Keratinocyte (primary cell): ENCODE results near the gene ARRDC3. TPM values are rescaled to one million over a fixed set of nuclear protein-coding genes. Genes with fewer than 3 reads are reported as not detected.
"Not testable (repeated sequence)": the region's sequence is repeated elsewhere in the genome, so short reads cannot be mapped to it uniquely, and the experiment has no call there.

Experiments
- DNase-seq: peaks from one replicate; pipeline ENCODE4 v3.0.0-alpha.2; 2011; ENCODE audit warnings: low read depth, missing footprints, low spot score
- FAIRE-seq: peaks from 2 replicates; lab custom pipeline; 2011; peaks lifted over from hg19 to GRCh38; lab: Jason Lieb, UNC
- H2AFZ ChIP-seq: 2 replicates; pipeline ENCODE4 v1.6.0; 2012; ENCODE audit warnings: low read length, control low read depth, inconsistent platforms; ENCODE audit not compliant: control insufficient read depth
- H3K27ac ChIP-seq: 2 replicates; pipeline ENCODE4 v1.5.1; 2011; ENCODE audit warnings: low read length; ENCODE audit not compliant: control insufficient read depth, insufficient read depth
- H3K27me3 ChIP-seq: 3 replicates; pipeline ENCODE4 v1.6.0; 2011; ENCODE audit warnings: low read length; ENCODE audit not compliant: control insufficient read depth, insufficient read depth; ENCODE audit errors: extremely low read depth
- H3K36me3 ChIP-seq, 2 experiments: 2 replicates in 1 of 2; 3 replicates in 1 of 2; pipeline ENCODE4 v1.5.1; 2011; ENCODE audit warnings: low read length in 2 of 2, mild to moderate bottlenecking in 1 of 2; ENCODE audit not compliant: control insufficient read depth in 2 of 2, insufficient read depth in 2 of 2; ENCODE audit errors: extremely low read depth in 1 of 2
- H3K4me1 ChIP-seq: 3 replicates; pipeline ENCODE4 v1.5.1; 2011; ENCODE audit warnings: low read length; ENCODE audit not compliant: control insufficient read depth, insufficient read depth; ENCODE audit errors: extremely low read depth
- H3K4me2 ChIP-seq: 3 replicates; pipeline ENCODE4 v1.6.0; 2011; ENCODE audit warnings: low read depth, low read length; ENCODE audit not compliant: control insufficient read depth, insufficient read depth; ENCODE audit errors: extremely low read depth
- H3K4me3 ChIP-seq, 3 experiments: fragments of 200-600 bp in 1 of 3; sonication (generic) in 1 of 3; 2 replicates in 2 of 3; 3 replicates in 1 of 3; pipeline ENCODE4 v1.5.1; 2011 to 2016; ENCODE audit warnings: low read length in 3 of 3, mild to moderate bottlenecking in 3 of 3, control low read depth in 2 of 3, inconsistent platforms in 1 of 3, low read depth in 1 of 3, mixed read lengths in 1 of 3, mixed run types in 1 of 3, moderate library complexity in 1 of 3; ENCODE audit not compliant: control insufficient read depth in 2 of 3, insufficient read depth in 2 of 3; ENCODE audit errors: extremely low read depth in 1 of 3
- H3K79me2 ChIP-seq: 2 replicates; pipeline ENCODE4 v1.6.0; 2012; ENCODE audit warnings: low read length; ENCODE audit not compliant: control insufficient read depth, insufficient read depth
- H3K9ac ChIP-seq: 3 replicates; pipeline ENCODE4 v1.6.0; 2011; ENCODE audit warnings: low read length; ENCODE audit not compliant: control insufficient read depth, insufficient read depth; ENCODE audit errors: extremely low read depth
- H3K9me1 ChIP-seq: 3 replicates; pipeline ENCODE4 v1.6.0; 2011; ENCODE audit warnings: low read length; ENCODE audit not compliant: control insufficient read depth, insufficient read depth; ENCODE audit errors: extremely low read depth
- H3K9me3 ChIP-seq: 2 replicates; pipeline ENCODE4 v1.5.1; 2012; ENCODE audit warnings: low read depth, low read length; ENCODE audit not compliant: control insufficient read depth
- H4K20me1 ChIP-seq: 3 replicates; pipeline ENCODE4 v1.6.0; 2011; ENCODE audit warnings: low read length; ENCODE audit not compliant: control insufficient read depth, insufficient read depth; ENCODE audit errors: extremely low read depth
- CTCF ChIP-seq, 3 experiments: IDR thresholded peaks in 1 of 3; conservative IDR thresholded peaks in 1 of 3; optimal IDR thresholded peaks in 1 of 3; 2 replicates in 2 of 3; 3 replicates in 1 of 3; pipeline versions ENCODE3 to v1.5.1; 2011; ENCODE audit warnings: low read length in 3 of 3, mild to moderate bottlenecking in 3 of 3, moderate library complexity in 2 of 3, control low read depth in 1 of 3, inconsistent platforms in 1 of 3; ENCODE audit not compliant: insufficient read depth in 2 of 3; ENCODE audit errors: extremely low read depth in 1 of 3
- EZH2 ChIP-seq: IDR thresholded peaks from one replicate; pipeline ENCODE4 v1.6.1; 2012; ENCODE audit warnings: inconsistent platforms, mild to moderate bottlenecking, low read length, moderate library complexity
- dilution Hi-C: fragments of 300-500 bp; cut with MboI; formaldehyde crosslinking; loops from one replicate; pipeline ENCODE4 v1.7.0; 2020; ENCODE audit warnings: low sequenced_read_pairs; ENCODE audit not compliant: extremely low pct_ligation_motif_present
- polyA plus RNA-seq, 5 experiments: library from polyadenylated mRNA; depleted of rRNA in 3 of 5; stranded (reverse) in 3 of 5; stranded (forward) in 1 of 5; unstranded in 1 of 5; fragments of >200 nt; gene quantifications; 1 replicate in 1 of 5; 2 replicates in 3 of 5; 3 replicates in 1 of 5; pipeline versions ENCODE4 v1.2.1 to v1.2.3, GENCODE V29; 2011 to 2012; ENCODE audit warnings: missing spikeins in 2 of 5, low read depth in 1 of 5, low replicate concordance in 1 of 5

Gene ARRDC3
- polyA plus RNA-seq, 1 donor (not counting 4 experiments of a cell fraction or from before 2014, with no cell fraction given) = 8.9 TPM

GRCh38 chr5:91352831-91353695 lies 30.1 kb downstream of the ARRDC3 start:
- no peak for TF ChIP-seq EZH2
- no peak for TF ChIP-seq CTCF (optimal IDR thresholded peaks at IDR 0.05 in 1 of 3, IDR thresholded peaks at IDR 0.05 in 1 of 3, conservative IDR thresholded peaks at IDR 0.05 in 1 of 3; ENCODE audit: extremely low read depth in 1 of 3, insufficient read depth in 2 of 3, low read length in 3 of 3)
- H2AFZ ChIP-seq = no peak overlapping the region
- no peak overlapping the region for H3K27ac ChIP-seq
- H3K79me2 ChIP-seq = no peaks in the 10 kb centered on the region
- peaks cover 9% of the 10 kb centered on the region for H3K4me1 ChIP-seq
- peaks cover 4% of the 10 kb centered on the region for H3K27me3 ChIP-seq
- H3K9me3 ChIP-seq = no peaks in the 10 kb centered on the region
- H3K4me2 ChIP-seq = no peak overlapping the region
- H4K20me1 ChIP-seq = no peaks in the 10 kb centered on the region
- H3K4me3 ChIP-seq = no peak overlapping the region
- no peaks in the 10 kb centered on the region for H3K36me3 ChIP-seq
- dilution Hi-C loops = no loop called here
- no peak for FAIRE-seq
- no peak for DNase-seq
- no peak overlapping the region for H3K9ac ChIP-seq
- no peaks in the 10 kb centered on the region for H3K9me1 ChIP-seq

- FAIRE-seq (no peak), DNase-seq (no peak)
- no peak for TF ChIP-seq CTCF (optimal IDR thresholded peaks at IDR 0.05 in 1 of 3, IDR thresholded peaks at IDR 0.05 in 1 of 3, conservative IDR thresholded peaks at IDR 0.05 in 1 of 3; ENCODE audit: extremely low read depth in 1 of 3, insufficient read depth in 2 of 3, low read length in 3 of 3)
- no peak for TF ChIP-seq EZH2
- H3K9me3 ChIP-seq = no peaks in the 10 kb centered on the region
- no peaks in the 10 kb centered on the region for H4K20me1 ChIP-seq
- H3K4me3 ChIP-seq = no peak overlapping the region
- H3K9me1 ChIP-seq = no peaks in the 10 kb centered on the region
- dilution Hi-C loops = no loop called here
- no peaks in the 10 kb centered on the region for H3K79me2 ChIP-seq
- H3K36me3 ChIP-seq = no peaks in the 10 kb centered on the region
- H3K27me3 ChIP-seq = no peaks in the 10 kb centered on the region
- H3K4me1 ChIP-seq = no peaks in the 10 kb centered on the region
- H3K4me2 ChIP-seq = no peak overlapping the region
- no peak overlapping the region for H3K9ac ChIP-seq
- no peak overlapping the region for H2AFZ ChIP-seq
- H3K27ac ChIP-seq = no peak overlapping the region
These were observed 37.7 kb downstream of the ARRDC3 start for GRCh38 chr5:91345461-91345860.

- H3K4me3 ChIP-seq, H3K4me2 ChIP-seq, H3K27me3 ChIP-seq, FAIRE-seq, H3K9me3 ChIP-seq, dilution Hi-C loops, H3K36me3 ChIP-seq, H3K4me1 ChIP-seq, H4K20me1 ChIP-seq, H3K27ac ChIP-seq, DNase-seq, H3K9ac ChIP-seq, H3K79me2 ChIP-seq, H3K9me1 ChIP-seq, H2AFZ ChIP-seq: not testable (repeated sequence)
These were observed 38.4 kb downstream of the ARRDC3 start for GRCh38 chr5:91344661-91345200.
